Superior temporal gyrus (tissue), 1 donor: ENCODE results near the gene MIER2.
"Not testable (repeated sequence)": the region's sequence is repeated elsewhere in the genome, so short reads cannot be mapped to it uniquely, and the experiment has no call there.

Source experiments
- DNase-seq: peaks from one replicate; pipeline ENCODE4 v3.0.0-alpha.2; 2016; ENCODE audit errors: extremely low spot score

Gene MIER2, protein sequence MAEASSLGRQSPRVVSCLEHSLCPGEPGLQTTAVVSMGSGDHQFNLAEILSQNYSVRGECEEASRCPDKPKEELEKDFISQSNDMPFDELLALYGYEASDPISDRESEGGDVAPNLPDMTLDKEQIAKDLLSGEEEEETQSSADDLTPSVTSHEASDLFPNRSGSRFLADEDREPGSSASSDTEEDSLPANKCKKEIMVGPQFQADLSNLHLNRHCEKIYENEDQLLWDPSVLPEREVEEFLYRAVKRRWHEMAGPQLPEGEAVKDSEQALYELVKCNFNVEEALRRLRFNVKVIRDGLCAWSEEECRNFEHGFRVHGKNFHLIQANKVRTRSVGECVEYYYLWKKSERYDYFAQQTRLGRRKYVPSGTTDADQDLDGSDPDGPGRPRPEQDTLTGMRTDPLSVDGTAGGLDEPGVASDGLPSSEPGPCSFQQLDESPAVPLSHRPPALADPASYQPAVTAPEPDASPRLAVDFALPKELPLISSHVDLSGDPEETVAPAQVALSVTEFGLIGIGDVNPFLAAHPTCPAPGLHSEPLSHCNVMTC

DNA sequence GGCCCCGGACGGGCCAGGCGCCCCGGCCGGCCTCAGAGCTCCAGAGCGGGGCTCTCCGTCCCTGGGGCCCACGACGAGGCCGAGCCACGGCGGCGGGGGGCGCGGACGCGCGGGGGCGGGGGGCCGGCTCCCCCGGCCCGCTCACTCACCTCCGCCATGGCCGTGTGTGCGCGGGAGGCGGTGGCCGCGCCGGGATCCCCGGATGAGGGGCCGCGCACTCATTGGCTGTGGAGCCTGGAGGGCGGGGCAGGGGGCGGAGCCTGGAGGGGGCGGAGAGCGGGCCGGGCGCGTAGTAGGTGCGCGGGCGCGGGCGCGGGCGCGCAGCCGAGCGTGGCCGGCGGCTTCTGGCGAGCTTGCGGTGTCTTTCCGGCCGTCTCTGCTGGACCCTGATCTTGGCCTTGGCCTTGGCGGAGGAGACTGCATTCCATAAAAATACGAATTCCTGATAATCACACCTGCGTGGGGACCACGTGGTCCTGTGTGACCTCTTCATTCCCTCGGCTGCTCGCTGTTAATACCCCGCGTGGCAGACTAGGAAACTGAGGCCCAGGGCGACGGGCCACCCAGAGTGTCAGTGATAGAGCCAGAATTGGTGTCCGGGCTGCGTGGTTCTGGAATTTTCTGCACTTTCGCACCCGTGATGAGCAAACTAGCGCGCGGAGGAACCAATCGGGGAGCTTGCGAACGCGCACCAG, at the start of gene MIER2:
Gene MIER2, minus strand, starts transcription at position 172 of the 695 bp plus-strand sequence. Its CDS starts 14 bp downstream, at position 158.
- DNase-seq = peak; percentile 68

DNA sequence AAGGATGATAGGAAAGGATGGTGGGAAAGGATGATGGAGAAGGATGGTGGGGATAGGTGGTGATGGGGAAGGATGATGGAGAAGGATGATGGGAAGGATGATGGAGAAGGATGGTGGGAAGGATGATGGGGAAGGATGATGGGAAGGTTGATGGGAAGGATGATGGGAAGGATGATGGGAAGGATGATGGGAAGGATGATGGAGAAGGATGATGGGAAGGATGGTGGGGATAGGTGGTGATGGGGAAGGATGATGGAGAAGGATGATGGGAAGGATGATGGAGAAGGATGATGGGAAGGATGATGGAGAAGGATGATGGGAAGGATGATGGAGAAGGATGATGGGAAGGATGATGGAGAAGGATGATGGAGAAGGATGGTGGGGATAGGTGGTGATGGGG, 49.0 kb upstream of the MIER2 start:
- DNase-seq = not testable (repeated sequence)

DNA sequence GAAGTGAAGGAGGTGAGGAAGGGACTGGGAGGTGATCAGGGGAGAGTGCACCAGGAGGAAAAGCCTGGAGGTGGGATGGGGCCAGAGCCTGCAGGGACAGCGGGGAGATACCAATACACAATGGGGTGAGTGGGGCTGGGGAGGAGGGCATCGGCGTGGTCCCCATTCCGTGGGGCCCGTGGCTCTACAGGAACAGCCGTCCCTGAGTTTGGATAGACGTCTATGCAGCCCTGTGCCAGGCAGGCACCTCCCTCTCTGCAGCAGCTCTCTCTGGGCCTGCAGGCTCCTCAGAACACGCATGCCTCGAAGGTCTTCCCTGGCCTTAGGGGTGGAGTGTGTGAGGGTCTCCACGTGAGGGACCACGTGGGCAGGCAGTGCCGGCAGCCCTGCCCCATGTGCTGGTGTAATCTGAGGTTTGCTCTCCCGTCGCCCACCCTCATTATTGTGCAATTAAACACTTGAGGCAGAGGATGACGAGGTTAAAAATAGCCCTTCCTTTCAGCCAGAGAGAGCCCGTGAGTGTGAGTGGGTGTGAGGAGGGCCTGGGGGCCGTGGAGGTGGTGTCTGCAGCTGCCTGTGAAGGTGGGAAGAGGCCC, 47.9 kb upstream of the MIER2 start:
- no peak for DNase-seq

DNA sequence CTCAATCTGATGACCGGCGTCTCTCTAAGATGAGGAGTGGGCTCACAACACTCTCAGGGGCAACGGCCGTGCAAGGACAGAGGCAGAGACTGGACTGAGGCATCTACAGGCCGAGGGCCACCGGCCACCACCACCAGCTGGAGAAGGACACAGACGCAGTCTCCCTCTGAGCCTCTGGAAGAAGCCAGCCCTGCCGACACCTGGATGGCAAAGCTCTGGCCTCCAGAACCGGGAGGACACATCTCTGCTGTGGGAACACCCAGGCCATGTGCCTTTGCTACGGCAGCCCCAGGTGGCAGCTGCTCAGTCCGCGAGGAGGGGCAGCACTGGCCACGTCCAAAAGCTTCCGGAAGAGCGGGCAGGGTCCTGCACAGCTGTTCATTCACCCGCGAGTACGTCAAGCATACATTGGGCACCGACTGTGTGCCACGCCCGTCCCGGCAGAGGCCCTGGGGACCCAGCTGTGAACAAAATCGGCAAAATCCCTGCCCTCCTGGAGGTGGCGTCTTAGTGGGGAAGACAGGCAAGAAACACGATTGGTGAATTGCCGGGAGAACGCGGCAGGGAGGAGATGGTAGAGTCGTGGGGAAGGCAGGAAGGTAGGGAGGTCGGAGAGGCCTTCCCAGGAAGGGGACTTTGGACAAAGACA, 47.3 kb upstream of the MIER2 start:
- no peak for DNase-seq

DNA sequence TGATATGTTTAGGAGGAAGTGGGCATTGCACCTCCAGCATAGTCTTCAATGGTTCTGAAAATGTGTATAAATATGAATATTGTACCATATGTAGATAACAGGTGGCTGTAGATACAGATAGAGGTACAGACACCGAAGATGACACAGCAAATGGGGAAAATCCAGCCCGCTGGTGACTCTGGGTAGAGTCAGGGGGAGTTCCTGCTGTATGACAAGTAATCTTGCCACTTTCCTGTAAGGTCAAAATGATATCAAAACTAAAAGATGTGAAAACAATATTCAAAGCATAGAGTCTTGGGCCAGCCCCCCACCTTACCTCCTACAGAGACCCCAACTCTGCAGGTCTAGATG, 46.6 kb upstream of the MIER2 start:
- no peak for DNase-seq

DNA sequence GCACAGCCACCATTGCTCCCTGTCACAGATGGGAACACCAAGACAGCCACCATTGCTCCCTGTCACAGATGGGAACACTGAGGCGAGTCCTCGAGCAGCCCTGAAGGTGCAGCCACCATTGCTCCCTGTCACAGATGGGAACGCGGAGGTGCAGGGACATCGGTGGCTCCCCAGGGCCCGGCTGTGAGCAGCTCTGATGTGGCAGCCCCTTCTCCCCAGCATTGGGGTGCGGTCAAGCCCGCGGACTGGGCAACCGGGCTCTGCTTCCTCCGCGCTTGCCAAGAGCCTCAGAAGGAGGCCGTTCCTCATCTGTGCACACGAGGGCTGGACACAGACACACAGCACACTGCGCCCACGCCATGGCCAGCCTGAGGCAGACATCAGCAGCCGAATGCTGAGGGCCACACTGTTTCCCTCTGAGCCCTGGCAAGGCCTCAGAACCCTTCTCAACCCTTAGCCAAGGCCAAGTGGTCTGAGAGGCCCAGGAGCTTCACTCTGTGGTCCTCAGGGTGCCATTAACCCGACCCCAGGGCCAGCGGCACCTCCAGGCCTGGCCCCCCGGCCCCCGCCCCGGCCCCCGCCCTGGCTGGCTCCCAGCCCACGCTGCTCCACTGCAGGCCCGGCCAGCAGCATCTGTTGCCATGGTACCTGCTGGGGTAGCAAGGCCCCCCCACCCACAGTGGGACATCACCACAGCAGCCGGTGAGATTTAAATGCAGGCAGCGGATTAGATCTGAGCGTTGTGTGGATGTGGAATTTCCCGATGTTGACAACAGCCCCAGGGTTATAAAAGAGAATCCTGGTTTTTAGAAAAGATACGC, 46.0 kb upstream of the MIER2 start:
- DNase-seq = no peak

DNA sequence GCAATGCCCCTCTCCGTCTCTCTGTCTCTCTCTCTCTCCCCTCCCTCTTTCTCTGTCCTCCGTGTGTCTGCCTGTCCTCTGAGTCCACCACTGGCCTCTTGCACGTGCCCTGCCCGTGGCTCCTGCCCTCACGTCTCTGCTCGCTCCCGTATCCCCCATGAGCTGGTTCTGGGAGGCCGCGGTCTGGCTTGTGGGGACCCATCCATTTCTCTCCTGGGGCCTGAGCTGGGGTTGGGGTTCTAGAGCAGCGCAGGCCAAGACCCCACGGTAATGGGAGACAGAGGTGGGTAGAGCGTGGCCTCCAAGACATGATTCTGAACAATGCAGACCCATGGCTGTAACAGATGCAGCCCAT, 45.3 kb upstream of the MIER2 start:
- no peak for DNase-seq

DNA sequence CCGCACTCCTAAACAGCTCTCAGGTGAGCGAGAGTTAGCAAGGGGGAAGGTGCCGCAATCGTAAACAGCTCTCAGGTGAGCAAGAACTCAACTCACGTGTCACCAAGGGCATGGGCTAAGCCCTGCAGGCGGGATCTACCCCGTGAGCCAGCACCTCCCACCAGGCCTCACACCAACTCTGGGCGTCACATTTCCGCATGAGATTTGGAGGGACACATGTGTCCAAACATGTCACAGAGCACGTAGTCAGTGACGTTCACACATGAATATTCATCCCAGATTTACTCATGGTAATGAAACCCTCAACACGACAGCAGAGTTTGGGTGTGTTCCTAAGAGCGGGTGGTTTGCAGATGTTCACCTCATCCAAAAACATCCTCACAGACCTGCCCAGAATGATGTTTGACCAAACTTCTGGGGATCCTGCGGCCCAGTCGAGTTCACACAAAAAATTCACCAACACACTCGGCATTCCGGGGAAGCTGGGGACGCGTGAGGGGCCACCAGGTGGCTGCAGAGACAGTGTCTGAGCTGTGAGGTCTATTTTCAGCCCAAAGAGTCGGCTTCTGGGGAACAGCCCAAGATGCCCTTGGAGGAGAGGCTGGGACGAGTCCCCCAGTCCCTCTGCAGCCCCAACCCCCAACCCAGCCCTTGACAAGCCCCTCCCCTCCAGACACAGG, 44.8 kb upstream of the MIER2 start:
- DNase-seq = no peak

DNA sequence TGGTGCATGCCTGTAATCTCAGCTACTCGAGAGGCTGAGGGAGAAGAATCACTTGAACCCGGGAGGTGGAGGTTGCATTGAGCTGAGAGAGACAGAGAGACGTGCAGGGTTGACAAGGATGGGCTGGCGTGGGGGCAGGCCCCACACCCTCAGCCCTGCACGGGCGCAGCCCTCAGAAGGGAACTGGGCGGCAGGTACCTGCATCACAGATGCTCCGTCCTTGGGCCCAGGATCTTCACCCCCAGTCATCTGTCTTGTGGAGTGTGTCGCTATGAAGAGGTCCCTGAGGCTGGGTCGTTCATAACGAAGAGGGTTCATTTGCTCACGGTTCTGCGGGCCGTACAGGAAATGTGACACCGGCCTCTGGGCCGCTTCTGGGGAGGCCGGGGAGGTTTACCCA, 44.1 kb upstream of the MIER2 start:
- no peak for DNase-seq

DNA sequence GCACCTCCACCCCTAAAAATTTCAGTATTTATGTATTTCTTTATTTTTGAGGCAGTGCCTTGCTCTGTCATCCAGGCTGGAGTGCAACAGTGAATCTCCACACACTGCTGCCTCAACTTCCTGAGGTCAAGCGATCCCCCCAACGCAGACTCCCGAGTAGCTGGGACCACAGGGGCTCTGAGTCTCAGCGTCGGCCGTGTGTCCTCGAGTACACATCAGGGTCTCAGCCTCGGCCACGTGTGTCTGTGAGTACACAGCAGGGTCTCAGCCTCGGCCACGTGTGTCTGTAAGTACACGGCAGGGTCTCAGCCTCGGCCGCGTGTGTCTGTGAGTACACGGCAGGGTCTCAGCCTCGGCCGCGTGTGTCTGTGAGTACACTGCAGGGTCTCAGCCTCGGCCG, 43.2 kb upstream of the MIER2 start:
- no peak for DNase-seq

DNA sequence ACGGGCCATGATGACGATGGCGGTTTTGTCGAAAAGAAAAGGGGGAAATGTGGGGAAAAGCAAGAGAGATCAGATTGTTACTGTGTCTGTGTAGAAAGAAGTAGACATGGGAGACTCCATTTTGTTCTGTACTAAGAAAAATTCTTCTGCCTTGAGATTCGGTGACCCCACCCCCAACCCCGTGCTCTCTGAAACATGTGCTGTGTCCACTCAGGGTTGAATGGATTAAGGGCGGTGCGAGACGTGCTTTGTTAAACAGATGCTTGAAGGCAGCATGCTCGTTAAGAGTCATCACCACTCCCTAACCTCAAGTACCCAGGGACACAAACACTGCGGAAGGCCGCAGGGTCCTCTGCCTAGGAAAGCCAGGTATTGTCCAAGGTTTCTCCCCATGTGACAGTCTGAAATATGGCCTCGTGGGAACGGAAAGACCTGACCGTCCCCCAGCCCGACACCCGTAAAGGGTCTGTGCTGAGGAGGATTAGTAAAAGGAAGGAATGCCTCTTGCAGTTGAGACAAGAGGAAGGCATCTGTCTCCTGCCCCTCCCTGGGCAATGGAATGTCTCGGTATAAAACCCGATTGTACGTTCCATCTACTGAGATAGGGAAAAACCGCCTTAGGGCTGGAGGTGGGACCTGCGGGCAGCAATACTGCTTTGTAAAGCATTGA, 42.2 kb upstream of the MIER2 start:
- not testable (repeated sequence) for DNase-seq

DNA sequence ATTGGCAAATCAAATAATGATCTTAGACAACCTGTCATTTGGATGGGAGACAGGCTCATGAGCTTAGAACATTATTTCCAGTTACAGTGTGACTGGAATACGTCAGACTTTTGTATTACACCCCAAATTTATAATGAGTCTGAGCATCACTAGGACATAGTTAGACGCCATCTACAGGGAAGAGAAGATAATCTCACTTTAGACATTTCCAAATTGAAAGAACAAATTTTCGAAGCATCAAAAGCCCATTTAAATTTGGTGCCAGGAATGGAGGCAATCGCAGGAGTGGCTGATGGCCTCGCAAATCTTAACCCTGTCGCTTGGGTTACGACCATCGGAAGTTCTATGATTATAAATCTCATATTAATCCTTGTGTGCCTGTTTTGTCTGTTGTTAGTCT, 41.6 kb upstream of the MIER2 start:
- DNase-seq = not testable (repeated sequence)

DNA sequence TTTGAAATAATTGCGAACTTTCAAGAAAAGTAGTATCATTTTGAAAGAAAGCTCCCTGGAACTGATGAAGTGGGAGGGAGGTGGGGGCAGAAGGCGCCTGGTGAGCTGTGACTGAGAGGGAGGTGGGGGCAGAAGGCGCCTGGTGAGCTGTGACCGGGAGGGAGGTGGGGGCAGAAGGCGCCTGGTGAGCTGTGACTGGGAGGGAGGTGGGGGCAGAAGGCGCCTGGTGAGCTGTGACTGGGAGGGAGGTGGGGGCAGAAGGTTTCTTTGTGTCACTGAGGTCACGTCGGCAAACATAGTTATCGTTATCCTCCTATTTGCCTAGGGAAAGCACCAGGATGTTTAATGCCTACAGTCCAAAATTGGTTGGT, 40.2 kb upstream of the MIER2 start:
- DNase-seq = no peak

DNA sequence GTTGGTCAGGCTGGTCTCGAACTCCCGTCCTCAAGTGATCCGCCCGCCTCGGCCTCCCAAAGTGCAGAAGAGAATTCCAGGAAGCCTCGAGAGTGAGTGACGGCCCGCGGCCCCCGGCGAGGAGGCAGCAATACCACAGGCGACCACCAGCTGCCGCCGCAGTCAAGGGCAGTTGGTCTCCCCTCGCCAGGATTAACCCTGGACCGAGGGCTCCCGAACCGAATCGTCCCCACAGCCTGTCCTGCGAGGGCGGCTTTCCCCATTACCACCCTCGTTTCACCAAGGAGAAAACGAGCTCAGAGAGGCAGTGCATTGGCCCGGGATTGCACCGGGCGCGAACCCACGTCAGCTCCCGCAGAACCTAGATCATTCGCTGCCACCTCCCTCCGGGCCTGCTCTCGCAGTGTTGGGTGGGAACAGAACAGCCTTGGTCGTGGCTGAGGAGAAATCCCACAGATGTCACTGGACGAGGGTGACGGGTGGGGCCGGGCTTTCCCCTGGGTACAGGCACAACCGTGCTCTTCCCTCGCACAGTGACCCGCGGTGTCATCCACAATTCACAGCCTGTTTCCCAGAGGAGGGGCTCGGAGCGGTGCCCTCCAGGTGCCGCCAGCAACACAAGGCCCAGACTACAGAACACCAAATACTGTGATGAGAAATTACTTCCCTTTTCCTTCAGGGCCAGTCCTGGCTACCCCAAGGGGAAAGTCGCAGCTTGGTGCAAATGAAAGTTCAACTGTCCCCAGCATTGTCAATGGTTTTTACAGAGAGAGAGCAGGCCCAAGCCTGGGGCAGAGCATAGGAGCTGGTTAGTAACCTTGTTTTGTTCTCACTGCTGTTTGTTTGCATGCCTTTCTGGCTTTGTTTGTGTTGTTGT, 39.6 kb upstream of the MIER2 start:
- no peak for DNase-seq

DNA sequence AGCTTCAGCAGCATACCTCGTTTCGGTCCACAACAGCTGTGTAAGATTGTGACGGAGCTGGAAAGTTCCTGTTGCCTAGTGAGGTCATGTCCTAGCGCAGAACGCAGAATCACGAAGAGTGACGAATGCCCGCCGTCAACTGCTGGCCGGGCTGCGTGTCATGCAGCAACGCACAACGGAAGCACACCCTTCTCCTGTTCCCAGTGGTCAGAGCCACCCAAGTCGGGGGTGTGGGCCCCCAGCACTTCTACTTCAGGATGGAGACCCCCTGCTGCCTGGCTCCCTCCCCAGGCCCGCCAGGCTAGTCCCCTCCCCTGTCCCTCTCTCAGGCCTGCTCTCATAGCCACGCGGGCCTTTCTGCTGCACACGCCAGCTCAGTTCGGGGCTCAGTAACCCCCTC, 38.4 kb upstream of the MIER2 start:
- no peak for DNase-seq

DNA sequence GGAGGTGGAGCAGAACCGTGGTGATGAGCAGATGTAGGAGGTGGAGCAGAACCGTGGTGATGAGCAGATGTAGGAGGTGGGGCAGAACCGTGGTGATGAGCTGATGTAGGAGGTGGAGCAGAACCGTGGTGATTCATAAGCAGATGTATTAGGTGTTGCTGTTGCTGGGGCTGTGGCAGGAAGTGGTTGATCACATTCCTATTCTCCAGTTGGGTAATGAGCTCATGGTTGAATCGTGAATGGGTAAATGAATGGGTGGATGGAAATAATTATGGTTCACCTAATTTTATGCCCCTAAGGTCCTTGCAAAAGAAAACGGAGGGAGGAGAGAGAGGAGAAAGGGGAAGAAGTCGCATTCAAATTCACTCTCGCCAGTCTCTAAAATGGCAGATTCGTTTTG, 38.0 kb upstream of the MIER2 start:
- DNase-seq = not testable (repeated sequence)

DNA sequence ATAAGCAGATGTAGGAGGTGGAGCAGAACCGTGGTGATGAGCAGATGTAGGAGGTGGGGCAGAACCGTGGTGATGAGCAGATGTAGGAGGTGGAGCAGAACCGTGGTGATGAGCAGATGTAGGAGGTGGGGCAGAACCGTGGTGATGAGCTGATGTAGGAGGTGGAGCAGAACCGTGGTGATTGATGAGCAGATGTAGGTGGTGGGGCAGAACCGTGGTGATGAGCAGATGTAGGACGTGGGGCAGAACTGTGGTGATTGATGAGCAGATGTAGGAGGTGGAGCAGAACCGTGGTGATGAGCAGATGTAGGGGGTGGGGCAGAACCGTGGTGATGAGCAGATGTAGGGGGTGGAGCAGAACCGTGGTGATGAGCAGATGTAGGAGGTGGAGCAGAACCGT, 37.3 kb upstream of the MIER2 start:
- DNase-seq = not testable (repeated sequence)

DNA sequence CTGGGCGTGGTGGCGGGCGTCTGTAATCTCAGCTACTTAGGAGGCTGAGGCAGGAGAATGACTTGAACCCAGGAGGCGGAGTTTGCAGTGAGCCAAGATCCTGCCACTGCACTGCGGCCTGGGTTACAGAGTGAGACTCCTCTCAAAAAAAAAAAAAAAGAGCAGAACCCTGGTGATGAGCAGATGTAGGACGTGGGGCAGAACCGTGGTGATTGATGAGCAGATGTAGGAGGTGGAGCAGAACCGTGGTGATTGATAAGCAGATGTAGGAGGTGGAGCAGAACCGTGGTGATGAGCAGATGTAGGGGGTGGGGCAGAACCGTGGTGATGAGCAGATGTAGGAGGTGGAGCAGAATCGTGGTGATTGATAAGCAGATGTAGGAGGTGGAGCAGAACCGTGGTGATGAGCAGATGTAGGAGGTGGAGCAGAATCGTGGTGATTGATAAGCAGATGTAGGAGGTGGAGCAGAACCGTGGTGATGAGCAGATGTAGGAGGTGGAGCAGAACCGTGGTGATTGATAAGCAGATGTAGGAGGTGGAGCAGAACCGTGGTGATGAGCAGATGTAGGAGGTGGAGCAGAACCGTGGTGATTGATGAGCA, 36.1 kb upstream of the MIER2 start:
- DNase-seq = not testable (repeated sequence)

DNA sequence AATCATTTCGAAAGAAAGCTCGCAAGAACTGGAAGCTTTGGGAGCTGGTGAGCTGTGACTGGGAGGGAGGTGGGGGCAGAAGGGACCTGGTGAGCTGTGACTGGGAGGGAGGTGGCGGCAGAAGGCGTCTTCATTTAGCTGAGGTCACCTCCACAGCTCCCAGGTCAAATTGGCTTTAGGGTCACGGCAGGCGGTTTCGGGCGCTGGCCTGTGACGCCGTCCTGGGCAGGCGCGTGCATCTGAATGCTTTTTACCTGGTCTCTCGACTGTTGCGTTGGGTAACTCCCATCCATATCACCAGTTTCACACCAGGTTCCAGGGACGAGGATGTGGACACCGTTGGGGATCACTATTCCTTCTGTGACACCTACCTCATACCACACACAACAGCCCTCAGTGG, 35.2 kb upstream of the MIER2 start:
- no peak for DNase-seq
